K562 (cell line): Measurements from ENCODE around the gene ARSI. TPM values are rescaled to one million over a fixed set of nuclear protein-coding genes. Genes with fewer than 3 reads are reported as not detected.

ENCODE experiments used
- ATAC-seq: fragments of 200-7000 bp; cut with Tn5 transposase; 3 replicates; pipeline ENCODE4 v1.9.1; 2020; ENCODE audit warnings: moderate library complexity
- BruUV-seq: library from RNA; stranded (reverse); fragments of 400-500 nt; replicated peaks from 2 replicates; lab custom pipeline; 2021; lab: Mats Ljungman, UMichigan
- CTCF ChIA-PET: fragments of 300-600 bp; formaldehyde crosslinking; extraction: SDS; loops from one replicate; lab custom pipeline; 2021; ENCODE audit warnings: low intra/inter-chr PET ratio; lab: Yijun Ruan, JAX
- POLR2A ChIA-PET: fragments of 300-600, 350-650 bp; sonication (Branson Sonifier 250); formaldehyde crosslinking; extraction: SDS; loops from one replicate; lab custom pipeline; 2021; ENCODE audit warnings: antibody characterized with exemption, inconsistent platforms; lab: Yijun Ruan, JAX
- DNase-seq, 4 experiments: peaks; one replicate each; pipeline versions ENCODE4 v3.0.0 to v3.0.0-alpha.2; 2011 to 2018; ENCODE audit warnings: low spot score in 3 of 4, mixed read lengths in 3 of 4; ENCODE audit errors: extremely low read depth in 1 of 4
- FAIRE-seq: peaks from 2 replicates; lab custom pipeline; 2011; peaks lifted over from hg19 to GRCh38; lab: Jason Lieb, UNC
- H2AFZ ChIP-seq: 2 replicates; pipeline ENCODE4 v1.6.0; 2011; ENCODE audit warnings: low read depth, low read length, control low read depth, inconsistent platforms
- H3K27ac ChIP-seq: fragments of 200-600 bp; 3 replicates; pipeline ENCODE4 v1.8.0; 2011; ENCODE audit warnings: low read depth, mild to moderate bottlenecking, control low read depth, inconsistent platforms, low read length, moderate library complexity, mixed read lengths; ENCODE audit errors: extremely low read depth
- H3K27me3 ChIP-seq, 2 experiments: fragments of 300-600 bp in 1 of 2; 2 replicates in 1 of 2; 3 replicates in 1 of 2; pipeline versions ENCODE4 v1.6.0 to v1.8.0; 2011; ENCODE audit warnings: inconsistent platforms in 2 of 2, low read length in 2 of 2, mild to moderate bottlenecking in 1 of 2, mixed read lengths in 1 of 2, moderate library complexity in 1 of 2; ENCODE audit not compliant: control insufficient read depth in 2 of 2, insufficient read depth in 2 of 2
- H3K36me3 ChIP-seq: fragments of 300-600 bp; 3 replicates; pipeline ENCODE4 v1.8.0; 2011; ENCODE audit warnings: mild to moderate bottlenecking, low read length, inconsistent platforms; ENCODE audit not compliant: control insufficient read depth, insufficient read depth
- H3K4me1 ChIP-seq, 2 experiments: fragments of 200-600 bp in 1 of 2; replicated peaks in 1 of 2; 2 replicates in 1 of 2; 3 replicates in 1 of 2; pipeline versions ENCODE4 v1.5.1 to v1.8.0; 2011; ENCODE audit warnings: inconsistent platforms in 2 of 2, low read length in 2 of 2, mild to moderate bottlenecking in 1 of 2, mixed read lengths in 1 of 2, moderate library complexity in 1 of 2; ENCODE audit not compliant: control insufficient read depth in 2 of 2, insufficient read depth in 2 of 2
- H3K4me2 ChIP-seq: 2 replicates; pipeline ENCODE4 v1.6.1; 2011; ENCODE audit warnings: low read length, control low read depth, inconsistent platforms, mixed read lengths; ENCODE audit not compliant: insufficient read depth
- H3K4me3 ChIP-seq: fragments of 200-600 bp; sonication (generic), shearing (Covaris generic); 2 replicates; pipeline ENCODE4 v1.5.1; 2016; ENCODE audit warnings: control low read depth, inconsistent platforms
- H3K79me2 ChIP-seq: fragments of 200-600 bp; 3 replicates; pipeline ENCODE4 v1.8.0; 2011; ENCODE audit warnings: low read length, inconsistent platforms; ENCODE audit not compliant: control insufficient read depth, insufficient read depth
- H3K9ac ChIP-seq, 2 experiments: 2 replicates each; pipeline versions ENCODE4 v1.6.0 to v1.6.1; 2011; ENCODE audit warnings: low read depth in 2 of 2, low read length in 2 of 2, control low read depth in 1 of 2, inconsistent platforms in 1 of 2, mild to moderate bottlenecking in 1 of 2, mixed read lengths in 1 of 2; ENCODE audit not compliant: insufficient read depth in 1 of 2
- H3K9me1 ChIP-seq: one replicate; pipeline ENCODE4 v1.6.0; 2011; ENCODE audit warnings: inconsistent platforms, mild to moderate bottlenecking, low read length, moderate library complexity; ENCODE audit not compliant: control insufficient read depth, insufficient read depth
- H3K9me3 ChIP-seq: replicated peaks from 2 replicates; pipeline ENCODE4 v1.5.1; 2011; ENCODE audit warnings: low read depth, low read length, inconsistent platforms; ENCODE audit not compliant: control insufficient read depth, insufficient read depth
- H4K20me1 ChIP-seq: replicated peaks from 2 replicates; pipeline ENCODE4 v1.6.1; 2011; ENCODE audit warnings: low read length, inconsistent platforms, mixed read lengths; ENCODE audit not compliant: control insufficient read depth, insufficient read depth
- ARID3B ChIP-seq: fragments of 250-450 bp; sonication (Bioruptor Pico); IDR thresholded peaks from 2 replicates; pipeline ENCODE4 v1.4.0; 2020; ENCODE audit warnings: borderline replicate concordance
- ASH1L ChIP-seq: fragments of 450-650 bp; IDR thresholded peaks from 2 replicates; pipeline ENCODE4 v1.6.1; 2018; ENCODE audit warnings: borderline replicate concordance, mild to moderate bottlenecking, low read depth; ENCODE audit not compliant: partially characterized antibody
- CGGBP1 ChIP-seq: fragments of 250-450 bp; sonication (Bioruptor Pico); IDR thresholded peaks from 2 replicates; pipeline ENCODE4 v1.9.0; 2021; ENCODE audit warnings: mild to moderate bottlenecking
- ELF4 ChIP-seq: fragments of 450-650 bp; formaldehyde crosslinking; IDR thresholded peaks from 2 replicates; pipeline ENCODE4 v1.4.0; 2022; ENCODE audit warnings: missing genetic modification characterization
- HBP1 ChIP-seq: fragments of 450-650 bp; formaldehyde crosslinking; IDR thresholded peaks from 2 replicates; pipeline ENCODE4 v1.4.0; 2022; ENCODE audit warnings: missing genetic modification characterization
- HES1 ChIP-seq: fragments of 450-650 bp; IDR thresholded peaks from 2 replicates; pipeline ENCODE4 v1.6.1; 2016; ENCODE audit warnings: low read depth, mild to moderate bottlenecking, moderate library complexity
- MAX ChIP-seq: sonication (generic); formaldehyde crosslinking; IDR thresholded peaks from 2 replicates; pipeline ENCODE4 v1.9.0; 2022; ENCODE audit warnings: mild to moderate bottlenecking, missing genetic modification reagents
- MXD1 ChIP-seq: fragments of 250-450 bp; sonication (Bioruptor Pico); IDR thresholded peaks from 2 replicates; pipeline ENCODE4 v1.8.0; 2021; ENCODE audit warnings: borderline replicate concordance, mild to moderate bottlenecking, moderate library complexity; ENCODE audit not compliant: poor library complexity, severe bottlenecking
- NUFIP1 ChIP-seq: fragments of 450-650 bp; IDR thresholded peaks from 2 replicates; pipeline ENCODE4 v1.6.1; 2018; ENCODE audit not compliant: partially characterized antibody
- SRSF3 ChIP-seq: fragments of 200-400 bp; formaldehyde crosslinking; IDR thresholded peaks from 2 replicates; pipeline ENCODE4 v1.6.1; 2016; ENCODE audit warnings: mild to moderate bottlenecking, low read length, moderate library complexity; ENCODE audit not compliant: insufficient read depth
- ZKSCAN1 ChIP-seq: fragments of 150-350 bp; IDR thresholded peaks from 2 replicates; pipeline ENCODE4 v1.6.1; 2016; ENCODE audit warnings: low read depth, low read length
- ZNF347 ChIP-seq: fragments of 450-650 bp; formaldehyde crosslinking; IDR thresholded peaks from 2 replicates; pipeline ENCODE4 v1.4.0; 2020; ENCODE audit warnings: low read depth, mild to moderate bottlenecking, moderate library complexity
- ZNF408 ChIP-seq: fragments of 250-450 bp; sonication (Bioruptor Pico); IDR thresholded peaks from 2 replicates; pipeline ENCODE4 v1.4.0; 2020; ENCODE audit warnings: low read depth, mild to moderate bottlenecking, moderate library complexity
- ZNF75A ChIP-seq: fragments of 450-650 bp; formaldehyde crosslinking; IDR thresholded peaks from 2 replicates; pipeline ENCODE4 v1.4.0; 2020; ENCODE audit warnings: mild to moderate bottlenecking
- ZNF764 ChIP-seq: fragments of 250-450 bp; sonication (Bioruptor Pico); IDR thresholded peaks from 2 replicates; pipeline ENCODE4 v1.4.0; 2020; ENCODE audit warnings: low read depth, mild to moderate bottlenecking, moderate library complexity
- WGBS: fragments of 100-300 bp; shearing (Covaris generic); methylation state at CpG from one replicate; pipeline ENCODE4 v1.1.6; 2016; ENCODE audit warnings: low coverage, mixed read lengths; ENCODE audit not compliant: insufficient coverage; ENCODE audit errors: missing lambda C conversion rate; 5-methylcytosine and 5-hydroxymethylcytosine counted together
- in situ Hi-C: fragments of 300-500 bp; cut with MboI; formaldehyde crosslinking; loops from 4 replicates; pipeline ENCODE4 v1.15.0; 2018; ENCODE audit warnings: inconsistent platforms, mixed read lengths
- intact Hi-C: fragments of 100-400 bp; cut with micrococcal nuclease; formaldehyde crosslinking; loops from 2 replicates; pipeline ENCODE4 v1.14.2; 2022
- polyA plus RNA-seq, 8 experiments: library from polyadenylated mRNA; depleted of rRNA in 4 of 8; stranded (reverse) in 5 of 8; unstranded in 3 of 8; fragments of >200 nt; fragmentation: Nextera tagmentation in 2 of 8; fragmentation: Illumina TruSeq in 1 of 8; extraction: Ambion mirVana in 2 of 8; extraction: Trizol in 1 of 8; gene quantifications; 2 replicates each; pipeline versions ENCODE4 v1.2.1 to v1.2.3, GENCODE V29; 2011 to 2014; ENCODE audit warnings: inconsistent platforms in 1 of 8, missing spikeins in 1 of 8
- total RNA-seq, 7 experiments: library from RNA; depleted of rRNA in 6 of 7; stranded (reverse); fragments of >200 nt in 6 of 7; fragmentation: Illumina TruSeq in 2 of 7; extraction: Trizol in 2 of 7; gene quantifications; 2 replicates each; pipeline versions ENCODE4 v1.2.1 to v1.2.3, GENCODE V29; 2011 to 2021; ENCODE audit warnings: low replicate concordance in 1 of 7

Gene ARSI
- total and polyA plus RNA-seq, 9 of the 15 experiments (the other 6 are each of a cell fraction or from before 2014, with no cell fraction given): 0.04 to 0.07 TPM; not detected in 7

GRCh38 chr5:150288791-150289190 lies 13.9 kb downstream of the ARSI start:
- intact Hi-C loops: no loop called here
- WGBS: 0% methylated on average over 6 of the region's 6 CpGs
- Histone ChIP-seq H3K9ac (no peak overlapping the region), H3K4me3 (no peak overlapping the region), H3K36me3 (no peaks in the 10 kb centered on the region), H3K27me3 (peaks cover 5 to 52% of the 10 kb centered on the region in 2 experiments), H3K4me2 (no peak overlapping the region), H3K9me3 (no peaks in the 10 kb centered on the region), H2AFZ (no peak overlapping the region), H4K20me1 (no peaks in the 10 kb centered on the region), H3K4me1 (peaks cover 18 to 24% of the 10 kb centered on the region in 2 experiments; a peak in 4 of 5 replicates), H3K79me2 (no peaks in the 10 kb centered on the region), H3K27ac (no peak overlapping the region), H3K9me1 (peaks cover 7% of the 10 kb centered on the region)
- BruUV-seq: no TSS peak
- no peak for DNase-seq
- no peak for ATAC-seq
- ChIA-PET POLR2A (interaction anchor here (0.9 to 1.0 kb wide), 2 partner anchors 153 to 495 kb away, joined by 3 read pairs; no protein-coding TSS in a partner anchor), CTCF (no interaction called here)
- in situ Hi-C loops: no loop called here
- no peak for FAIRE-seq
- TF ChIP-seq ZNF347 (no peak), ZNF75A (no peak), HES1 (no peak), ASH1L (no peak), ELF4 (CRISPR knock-in tag) (no peak), HBP1 (CRISPR knock-in tag) (no peak), ARID3B (CRISPR knock-in tag) (no peak), ZNF408 (CRISPR knock-in tag) (no peak), ZKSCAN1 (no peak), SRSF3 (no peak), MXD1 (CRISPR knock-in tag) (no peak), MAX (no peak), NUFIP1 (no peak), CGGBP1 (no peak), ZNF764 (no peak)
